ENCODE results near the gene BEGAIN.

BEGAIN gene

GRCh38 chr14:100602621-100603230 lies 15.5 kb upstream of the BEGAIN start:
- no peak for DNase-seq (ENCODE audit: low read depth in 1 of 2, low spot score in 1 of 2)

GRCh38 chr14:100601914-100602313 lies 14.7 kb upstream of the BEGAIN start:
- no peak for DNase-seq (ENCODE audit: low read depth in 1 of 2, low spot score in 1 of 2)

GRCh38 chr14:100601064-100601463 lies 13.8 kb upstream of the BEGAIN start:
- DNase-seq (ENCODE audit: low read depth in 1 of 2, low spot score in 1 of 2), result no peak

- DNase-seq (ENCODE audit: low read depth in 1 of 2, low spot score in 1 of 2), result no peak
Measured at GRCh38 chr14:100599981-100600380, 12.8 kb upstream of the BEGAIN start.

- DNase-seq (ENCODE audit: low read depth in 1 of 2, low spot score in 1 of 2), result no peak
Measured at GRCh38 chr14:100594625-100594951, 7.4 kb upstream of the BEGAIN start.

- DNase-seq (ENCODE audit: low read depth in 1 of 2, low spot score in 1 of 2), result no peak
Measured at GRCh38 chr14:100593751-100594624, 6.8 kb upstream of the BEGAIN start.

- DNase-seq (ENCODE audit: low read depth in 1 of 2, low spot score in 1 of 2), result no peak
Measured at GRCh38 chr14:100592972-100593371, 5.8 kb upstream of the BEGAIN start.

- no peak for DNase-seq (ENCODE audit: low read depth in 1 of 2, low spot score in 1 of 2)
Measured at GRCh38 chr14:100592461-100592891, 5.3 kb upstream of the BEGAIN start.

GRCh38 chr14:100591453-100592371 lies 4.5 kb upstream of the BEGAIN start:
- no peak for DNase-seq (ENCODE audit: low read depth in 1 of 2, low spot score in 1 of 2)

GRCh38 chr14:100590726-100591452 lies 3.7 kb upstream of the BEGAIN start:
- no peak for DNase-seq (ENCODE audit: low read depth in 1 of 2, low spot score in 1 of 2)

- DNase-seq (ENCODE audit: low read depth in 1 of 2, low spot score in 1 of 2), result no peak
Measured at GRCh38 chr14:100589760-100590469, 2.7 kb upstream of the BEGAIN start.

GRCh38 chr14:100589071-100589759 lies 2.0 kb upstream of the BEGAIN start:
- DNase-seq (ENCODE audit: low read depth in 1 of 2, low spot score in 1 of 2), result no peak

- DNase-seq (ENCODE audit: low read depth in 1 of 2, low spot score in 1 of 2), result no peak
Measured at GRCh38 chr14:100588671-100589070, 1.5 kb upstream of the BEGAIN start.

- no peak for DNase-seq (ENCODE audit: low read depth in 1 of 2, low spot score in 1 of 2)
Measured at GRCh38 chr14:100587763-100588411, 670 bp upstream of the BEGAIN start.

GRCh38 chr14:100586403-100587085 lies 673 bp downstream of the BEGAIN start:
- peak in 1 of 2 donors; percentile 21 for DNase-seq (ENCODE audit: low read depth in 1 of 2, low spot score in 1 of 2)

- no peak for DNase-seq (ENCODE audit: low read depth in 1 of 2, low spot score in 1 of 2)
Measured at GRCh38 chr14:100586153-100586402, 1.1 kb downstream of the BEGAIN start.

GRCh38 chr14:100585448-100586152 lies 1.6 kb downstream of the BEGAIN start:
- no peak for DNase-seq (ENCODE audit: low read depth in 1 of 2, low spot score in 1 of 2)
